ENCODE data around the gene PTPRN2. TPM values are rescaled to one million over a fixed set of nuclear protein-coding genes. Genes with fewer than 3 reads are reported as not detected.

The PTPRN2 gene
- total RNA-seq, 2 experiments from 2014 or later, result 7.0 to 7.2 TPM

- Mint-ChIP-seq H3K27me3 (ENCODE audit: low read depth) (no peaks in the 10 kb centered on the region), H3K9me3 (ENCODE audit: insufficient read depth) (no peaks in the 10 kb centered on the region), H3K36me3 (ENCODE audit: low read depth) (no peaks in the 10 kb centered on the region), H3K4me3 (no peak overlapping the region), H3K4me1 (ENCODE audit: low read depth) (no peaks in the 10 kb centered on the region), H3K27ac (no peak overlapping the region)
- ATAC-seq, result no peak
- ChIA-PET POLR2A (no interaction called here), CTCF (no interaction called here)
- no peak for DNase-seq
Measured at GRCh38 chr7:157993406-157994105, 594.1 kb downstream of the PTPRN2 start.

- Mint-ChIP-seq H3K4me1 (ENCODE audit: low read depth) (no peaks in the 10 kb centered on the region), H3K36me3 (ENCODE audit: low read depth) (no peaks in the 10 kb centered on the region), H3K4me3 (no peak overlapping the region), H3K27ac (no peak overlapping the region), H3K9me3 (ENCODE audit: insufficient read depth) (no peaks in the 10 kb centered on the region), H3K27me3 (ENCODE audit: low read depth) (no peaks in the 10 kb centered on the region)
- DNase-seq, result no peak
- ATAC-seq, result no peak
- POLR2A ChIA-PET, result no interaction called here
- CTCF ChIA-PET, result no interaction called here
Measured at GRCh38 chr7:157992511-157993160, 595.0 kb downstream of the PTPRN2 start.

GRCh38 chr7:157991761-157992160 lies 595.9 kb downstream of the PTPRN2 start:
- Mint-ChIP-seq H3K4me3 (no peak overlapping the region), H3K9me3 (ENCODE audit: insufficient read depth) (no peaks in the 10 kb centered on the region), H3K27me3 (ENCODE audit: low read depth) (no peaks in the 10 kb centered on the region), H3K27ac (no peak overlapping the region), H3K36me3 (ENCODE audit: low read depth) (no peaks in the 10 kb centered on the region), H3K4me1 (ENCODE audit: low read depth) (no peaks in the 10 kb centered on the region)
- ChIA-PET CTCF (no interaction called here), POLR2A (no interaction called here)
- ATAC-seq (no peak), DNase-seq (no peak)

DNA sequence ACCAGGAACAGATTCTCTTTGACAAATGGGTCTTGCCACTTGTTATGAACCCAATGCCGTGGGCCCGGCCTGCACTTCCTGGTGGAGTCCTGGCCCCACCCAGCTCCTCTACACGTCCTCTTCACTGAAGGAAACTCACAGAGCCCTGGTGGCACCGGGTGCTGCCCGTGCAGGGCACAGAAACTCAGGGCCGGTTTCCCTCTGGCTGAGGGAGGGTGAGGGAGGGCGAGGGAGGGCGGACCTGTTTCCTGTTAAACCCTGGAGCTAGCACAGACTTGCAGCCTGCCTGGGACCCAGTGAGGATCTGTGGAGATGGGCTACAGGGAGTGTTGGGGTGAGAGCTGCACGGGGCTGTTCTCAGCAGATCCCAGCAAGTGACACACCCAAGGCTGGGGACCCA lies 596.3 kb downstream of the PTPRN2 start:
- no peak for ATAC-seq
- Mint-ChIP-seq H3K36me3 (ENCODE audit: low read depth) (no peaks in the 10 kb centered on the region), H3K4me3 (no peak overlapping the region), H3K4me1 (ENCODE audit: low read depth) (no peaks in the 10 kb centered on the region), H3K27ac (no peak overlapping the region), H3K9me3 (ENCODE audit: insufficient read depth) (no peaks in the 10 kb centered on the region), H3K27me3 (ENCODE audit: low read depth) (no peaks in the 10 kb centered on the region)
- no peak for DNase-seq
- POLR2A ChIA-PET, result no interaction called here
- CTCF ChIA-PET, result no interaction called here

DNA sequence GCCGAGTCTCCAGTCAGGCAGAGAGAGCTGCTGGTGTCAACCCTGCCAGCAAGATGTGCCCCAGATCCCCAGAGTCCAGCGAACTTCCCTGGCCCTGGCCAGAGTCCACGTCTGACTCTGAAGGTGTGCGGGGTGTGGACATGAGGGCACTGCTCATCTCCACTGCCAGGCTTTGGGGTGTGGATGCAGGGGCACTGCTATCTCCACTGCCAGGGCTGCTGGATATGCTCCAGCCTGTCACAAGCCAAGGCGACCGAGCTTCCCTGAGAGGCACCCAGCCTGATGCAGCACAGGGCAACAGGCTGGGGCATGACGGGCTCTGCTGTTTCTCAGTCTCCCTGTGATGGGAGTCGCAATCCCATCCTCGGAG lies 596.8 kb downstream of the PTPRN2 start:
- DNase-seq (no peak), ATAC-seq (no peak)
- POLR2A ChIA-PET, result no interaction called here
- Mint-ChIP-seq H3K9me3 (ENCODE audit: insufficient read depth) (no peaks in the 10 kb centered on the region), H3K27me3 (ENCODE audit: low read depth) (no peaks in the 10 kb centered on the region), H3K36me3 (ENCODE audit: low read depth) (no peaks in the 10 kb centered on the region), H3K27ac (no peak overlapping the region), H3K4me3 (no peak overlapping the region), H3K4me1 (ENCODE audit: low read depth) (no peaks in the 10 kb centered on the region)
- CTCF ChIA-PET, result no interaction called here

DNA sequence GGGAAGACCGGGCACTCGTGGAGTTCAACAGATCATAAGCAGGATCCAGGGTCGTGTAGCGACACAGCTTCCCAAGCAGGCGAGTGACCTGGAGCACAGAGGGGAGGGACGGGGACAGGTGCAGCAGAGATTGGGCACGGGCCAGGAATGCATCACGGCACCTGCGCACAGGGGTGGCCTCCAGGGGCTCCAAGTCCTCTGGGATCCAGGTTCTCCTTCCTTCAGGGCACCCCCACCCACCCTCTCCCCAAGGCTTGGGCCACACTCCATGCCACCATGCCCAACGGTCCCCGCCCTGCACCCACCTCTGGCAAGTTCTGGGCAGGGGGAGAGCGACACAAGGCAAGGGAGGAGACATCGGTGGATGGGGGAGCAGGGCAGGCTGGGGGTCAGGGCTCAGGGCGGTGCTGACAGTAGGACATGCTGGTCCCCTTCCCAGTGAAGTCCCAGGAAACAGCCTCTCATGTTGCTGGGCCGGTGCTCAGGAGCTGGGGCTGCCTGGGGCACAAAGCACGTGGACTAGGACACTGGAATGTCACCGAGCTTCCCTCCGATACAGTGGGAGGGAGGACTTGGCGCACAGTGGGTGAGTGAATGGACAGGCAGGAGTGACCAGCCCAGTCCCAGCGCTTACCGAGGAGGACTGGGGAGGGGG lies 597.3 kb downstream of the PTPRN2 start:
- no peaks in the 10 kb centered on the region for H3K9me3 Mint-ChIP-seq (ENCODE audit: insufficient read depth)
- H3K36me3 Mint-ChIP-seq (ENCODE audit: low read depth), result no peaks in the 10 kb centered on the region
- H3K27me3 Mint-ChIP-seq (ENCODE audit: low read depth), result no peaks in the 10 kb centered on the region
- H3K4me3 Mint-ChIP-seq, result no peak overlapping the region
- no peak overlapping the region for H3K27ac Mint-ChIP-seq
- ATAC-seq, result no peak
- DNase-seq, result no peak
- POLR2A ChIA-PET, result no interaction called here
- H3K4me1 Mint-ChIP-seq (ENCODE audit: low read depth), result no peaks in the 10 kb centered on the region
- CTCF ChIA-PET, result no interaction called here

DNA sequence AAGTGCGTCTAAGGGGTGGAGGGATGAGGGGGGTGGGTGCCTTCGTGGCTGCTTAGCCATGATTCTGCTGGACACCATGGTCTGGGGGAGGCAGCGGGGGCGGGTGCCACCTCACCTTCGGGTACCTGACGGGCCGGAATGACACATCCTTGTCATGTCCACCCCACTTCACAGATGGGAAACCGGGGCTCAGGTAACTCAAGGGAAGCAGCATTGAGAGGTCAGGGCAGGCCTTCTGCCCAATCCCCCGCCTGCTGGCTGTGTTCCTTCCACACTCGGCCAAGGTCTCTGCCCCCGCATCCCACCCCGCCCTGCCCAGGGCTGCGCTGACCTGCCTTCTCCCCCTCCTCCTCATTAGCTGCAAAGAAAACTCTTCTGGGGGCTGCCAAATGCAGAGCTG lies 598.0 kb downstream of the PTPRN2 start:
- ChIA-PET POLR2A (no interaction called here), CTCF (no interaction called here)
- no peak for ATAC-seq
- H3K27ac Mint-ChIP-seq, result no peak overlapping the region
- H3K36me3 Mint-ChIP-seq (ENCODE audit: low read depth), result no peaks in the 10 kb centered on the region
- DNase-seq, result no peak
- H3K9me3 Mint-ChIP-seq (ENCODE audit: insufficient read depth), result no peaks in the 10 kb centered on the region
- H3K27me3 Mint-ChIP-seq (ENCODE audit: low read depth), result no peaks in the 10 kb centered on the region
- no peak overlapping the region for H3K4me3 Mint-ChIP-seq
- no peaks in the 10 kb centered on the region for H3K4me1 Mint-ChIP-seq (ENCODE audit: low read depth)

DNA sequence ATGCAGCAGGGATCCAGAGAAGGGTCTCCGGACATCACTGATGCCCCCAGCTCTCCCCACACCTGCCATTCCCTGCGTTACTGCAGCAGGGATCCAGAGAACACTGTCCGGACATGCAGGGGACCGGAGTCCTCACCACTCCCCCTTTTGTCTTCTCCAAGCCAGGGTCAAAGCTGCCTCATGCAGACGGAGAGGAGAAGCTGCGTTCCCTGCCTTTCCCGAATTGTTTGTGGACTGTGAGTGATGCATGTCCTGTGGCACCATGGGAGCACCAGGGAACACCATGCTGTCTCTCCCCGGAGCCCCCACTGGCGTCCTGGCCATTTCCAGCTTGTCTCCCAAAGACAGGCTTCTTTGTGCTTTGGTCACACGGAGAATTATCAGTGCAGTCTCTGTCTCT lies 599.7 kb downstream of the PTPRN2 start:
- Mint-ChIP-seq H3K36me3 (ENCODE audit: low read depth) (no peaks in the 10 kb centered on the region), H3K27ac (no peak overlapping the region), H3K27me3 (ENCODE audit: low read depth) (no peaks in the 10 kb centered on the region), H3K9me3 (ENCODE audit: insufficient read depth) (no peaks in the 10 kb centered on the region), H3K4me1 (ENCODE audit: low read depth) (no peaks in the 10 kb centered on the region), H3K4me3 (no peak overlapping the region)
- ATAC-seq, result no peak
- CTCF ChIA-PET, result no interaction called here
- POLR2A ChIA-PET, result no interaction called here
- DNase-seq, result no peak

DNA sequence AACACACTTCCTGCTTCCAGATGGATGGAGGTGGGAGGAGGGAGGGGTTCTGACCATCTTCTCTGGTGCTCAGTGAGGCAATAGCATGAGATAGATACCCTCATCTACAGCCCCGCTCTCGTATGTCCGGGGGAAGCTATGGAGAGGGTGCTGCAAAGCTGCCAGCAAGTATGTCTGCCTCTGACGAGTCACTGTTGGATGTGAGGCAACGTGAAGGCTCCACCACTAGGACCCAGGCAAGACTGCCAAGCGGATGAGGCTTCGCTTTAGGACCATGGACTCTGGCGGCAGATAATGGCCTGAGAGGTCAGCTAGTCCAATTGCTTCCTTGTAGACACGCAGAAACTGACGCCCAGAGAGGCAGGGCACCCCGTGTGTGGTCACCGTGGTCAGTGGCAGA lies 601.6 kb downstream of the PTPRN2 start:
- DNase-seq (no peak), ATAC-seq (no peak)
- Mint-ChIP-seq H3K4me1 (ENCODE audit: low read depth) (no peaks in the 10 kb centered on the region), H3K27ac (no peak overlapping the region), H3K27me3 (ENCODE audit: low read depth) (no peaks in the 10 kb centered on the region), H3K9me3 (ENCODE audit: insufficient read depth) (no peaks in the 10 kb centered on the region), H3K36me3 (ENCODE audit: low read depth) (no peaks in the 10 kb centered on the region), H3K4me3 (no peak overlapping the region)
- CTCF ChIA-PET, result no interaction called here
- POLR2A ChIA-PET, result no interaction called here

DNA sequence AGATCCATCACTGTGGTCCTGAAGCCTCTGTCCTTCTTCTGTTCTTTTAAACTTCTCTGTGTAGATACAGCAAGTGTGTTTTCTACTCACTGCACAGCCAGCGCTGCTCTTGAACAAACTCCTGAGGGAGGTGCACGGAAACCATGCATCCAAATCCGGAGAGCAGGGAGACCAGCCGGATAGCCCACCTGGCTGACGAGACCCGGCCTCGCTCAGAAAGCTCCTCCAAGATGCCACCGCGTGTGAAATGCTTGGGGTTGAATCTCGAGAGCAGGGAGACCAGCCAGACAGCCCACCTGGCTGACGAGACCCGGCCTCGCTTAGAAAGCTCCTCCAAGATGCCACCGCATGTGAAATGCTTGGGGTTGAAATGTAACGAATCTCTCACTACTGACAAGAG lies 602.0 kb downstream of the PTPRN2 start:
- Mint-ChIP-seq H3K9me3 (ENCODE audit: insufficient read depth) (no peaks in the 10 kb centered on the region), H3K4me3 (no peak overlapping the region), H3K4me1 (ENCODE audit: low read depth) (no peaks in the 10 kb centered on the region), H3K36me3 (ENCODE audit: low read depth) (no peaks in the 10 kb centered on the region), H3K27ac (no peak overlapping the region), H3K27me3 (ENCODE audit: low read depth) (no peaks in the 10 kb centered on the region)
- ATAC-seq (no peak), DNase-seq (no peak)
- ChIA-PET CTCF (no interaction called here), POLR2A (no interaction called here)

- Mint-ChIP-seq H3K4me3 (no peak overlapping the region), H3K27me3 (ENCODE audit: low read depth) (no peaks in the 10 kb centered on the region), H3K4me1 (ENCODE audit: low read depth) (no peaks in the 10 kb centered on the region), H3K9me3 (ENCODE audit: insufficient read depth) (no peaks in the 10 kb centered on the region), H3K27ac (no peak overlapping the region), H3K36me3 (ENCODE audit: low read depth) (no peaks in the 10 kb centered on the region)
- ChIA-PET CTCF (no interaction called here), POLR2A (no interaction called here)
- DNase-seq (no peak), ATAC-seq (peak; percentile 47)
Measured at GRCh38 chr7:157984423-157985163, 603.0 kb downstream of the PTPRN2 start.

Data from activated CD8-positive, alpha-beta T cell treated with anti-CD3 and anti-CD28 coated beads, Interleukin-2, amount 10 ng/mL, durations not matched to agents 7 days and 5 days (primary cell).